ENCODE results near the gene TRAM2.
A peak's percentile ranks its signal among the peaks of the same experiment; 100 is the strongest.

The TRAM2 gene

DNA sequence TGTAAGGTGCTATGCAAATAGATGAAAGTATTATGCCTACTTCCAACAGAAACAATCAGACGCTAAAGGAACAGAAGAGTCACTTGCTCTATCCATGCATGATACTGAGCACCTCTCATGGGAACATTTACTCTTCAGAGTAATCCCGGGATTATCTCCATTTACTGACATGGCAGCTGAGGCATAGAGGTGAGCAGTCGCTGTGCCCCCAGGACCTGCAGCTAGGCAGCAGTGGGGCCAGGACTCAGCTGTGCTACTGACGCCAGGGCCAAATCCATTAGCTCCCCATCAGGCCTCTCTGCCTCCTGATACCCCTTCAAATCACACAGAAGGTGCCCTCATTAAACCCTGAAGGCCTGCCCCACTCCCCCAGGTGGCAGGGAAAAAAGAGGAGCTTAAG lies 51.9 kb downstream of the TRAM2 start:
- peak in 1 of 2 experiments; percentile 14 for DNase-seq

DNA sequence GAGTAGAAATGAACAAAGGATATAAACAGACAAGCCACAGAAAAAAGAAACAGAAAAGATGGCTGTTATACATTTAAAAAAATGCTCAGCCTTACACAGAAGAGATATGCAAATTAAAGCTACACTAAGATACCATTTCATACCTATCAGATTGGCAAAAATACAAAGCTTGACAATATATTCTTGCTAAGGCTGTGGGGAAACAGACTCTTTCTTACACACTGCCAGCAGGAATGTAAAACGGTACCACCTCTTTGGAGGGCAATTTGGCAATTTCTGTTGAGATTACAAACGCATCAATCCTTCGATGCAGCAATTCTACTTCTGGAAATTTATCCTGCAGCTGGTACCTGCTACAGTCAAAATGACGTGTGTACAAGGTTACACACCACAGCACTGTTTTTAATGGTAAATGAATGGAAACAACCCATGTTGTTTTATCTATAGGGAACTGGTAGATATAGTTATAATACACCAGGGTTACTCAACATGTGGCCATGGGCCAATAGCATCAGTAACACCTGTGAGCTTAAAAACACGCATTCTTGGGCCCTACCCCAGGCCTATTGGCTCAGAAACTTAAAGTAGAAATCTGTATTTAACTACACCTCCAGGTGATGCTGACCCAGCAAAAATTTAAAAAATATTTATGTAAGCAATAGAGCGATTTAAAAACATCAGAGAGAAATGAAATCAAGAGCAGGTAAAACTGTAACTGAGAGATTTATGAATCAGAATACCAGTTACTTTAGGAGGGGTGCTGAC lies 53.3 kb downstream of the TRAM2 start:
- peak; percentile 84 to 89 for DNase-seq

DNA sequence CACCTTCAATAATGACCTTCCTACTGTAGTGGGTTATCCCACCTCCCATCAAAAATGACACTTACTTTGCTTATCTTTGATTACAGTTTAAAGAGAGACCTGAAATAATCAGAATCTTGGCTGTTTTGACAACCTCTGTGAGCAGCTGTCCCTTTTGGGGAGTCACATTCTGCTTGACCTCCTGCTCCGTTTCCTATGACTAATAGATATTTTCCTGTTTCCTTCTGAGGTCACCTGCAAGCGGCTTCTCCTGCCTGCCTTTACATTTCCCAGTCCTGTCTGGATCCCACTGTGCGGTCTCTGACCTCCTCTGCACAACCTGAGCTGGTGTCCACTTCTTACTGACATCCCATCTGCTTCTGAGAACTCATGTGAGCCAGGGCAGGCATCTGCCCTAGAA lies 54.2 kb downstream of the TRAM2 start:
- peak in 1 of 2 experiments; percentile 48 for DNase-seq

DNA sequence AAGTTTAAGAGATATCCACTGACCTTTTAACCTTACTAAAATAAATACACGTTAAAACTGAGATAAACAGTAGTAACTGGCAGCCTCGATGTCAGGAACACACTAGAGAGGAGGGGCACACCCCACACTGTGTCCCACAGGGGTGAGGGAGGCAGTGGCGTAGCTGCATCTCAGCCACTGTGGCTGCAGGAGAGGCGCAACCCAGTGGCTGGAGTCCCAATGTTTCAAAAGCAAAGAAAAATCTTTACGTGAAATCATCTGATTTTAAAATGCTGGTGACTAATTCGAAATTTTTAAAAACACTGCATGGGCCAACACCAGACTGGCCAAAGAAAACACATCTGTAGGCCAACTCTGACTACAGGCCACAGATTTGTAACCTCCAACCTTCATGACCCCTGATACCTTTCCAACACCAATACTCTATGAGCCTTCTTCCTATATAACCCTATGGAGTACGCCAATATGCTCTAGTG lies 54.7 kb downstream of the TRAM2 start:
- DNase-seq: no peak

DNA sequence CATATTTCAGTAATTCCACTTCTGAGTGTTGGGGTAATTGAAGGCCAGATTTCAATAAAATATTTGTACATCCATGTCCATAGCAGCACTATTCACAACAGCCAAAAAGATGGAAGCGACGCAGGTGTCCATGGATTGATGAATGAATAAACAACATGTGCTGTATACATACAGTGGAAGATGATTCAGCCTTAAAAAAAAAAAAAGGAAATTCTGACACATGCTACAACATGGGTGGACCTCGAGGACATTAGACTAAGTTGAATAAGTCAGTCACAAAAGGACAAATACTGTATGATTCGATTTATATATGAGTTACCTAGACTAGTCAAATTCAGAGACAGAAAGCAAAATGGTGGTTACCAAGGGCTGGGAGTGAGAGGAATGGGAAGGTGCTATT lies 57.2 kb downstream of the TRAM2 start:
- DNase-seq: no peak

DNA sequence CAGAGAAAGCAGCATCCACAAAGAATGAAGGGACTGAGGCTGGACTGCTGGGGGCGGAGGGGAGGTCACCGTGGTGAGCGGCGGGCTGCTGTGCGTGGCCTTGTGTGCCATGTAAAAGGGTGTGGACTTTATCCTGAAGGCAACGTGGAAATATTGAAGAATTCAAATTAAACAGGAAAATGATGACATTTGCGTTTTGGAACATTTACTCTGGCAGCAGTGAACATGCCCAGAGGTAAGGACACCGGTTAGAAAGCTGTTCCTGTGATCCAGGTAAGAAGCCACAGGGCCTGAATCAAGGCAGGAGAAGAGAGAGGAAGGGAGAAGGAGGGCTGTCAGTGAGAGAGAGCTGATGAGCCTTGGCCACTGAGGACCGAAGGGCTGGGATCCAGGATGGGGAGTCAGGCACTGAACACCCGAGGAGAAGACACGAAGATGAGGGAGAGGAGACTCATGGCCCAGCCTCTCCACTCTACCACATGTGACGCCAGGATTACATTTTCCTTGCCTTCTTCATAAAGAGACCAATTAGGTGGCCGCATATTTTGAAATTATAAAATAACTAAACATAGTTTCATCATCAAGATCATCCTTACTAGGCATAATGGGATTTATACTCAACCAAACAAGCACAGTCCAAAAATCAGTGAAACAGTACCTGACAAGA lies 58.4 kb downstream of the TRAM2 start:
- no peak for DNase-seq

DNA sequence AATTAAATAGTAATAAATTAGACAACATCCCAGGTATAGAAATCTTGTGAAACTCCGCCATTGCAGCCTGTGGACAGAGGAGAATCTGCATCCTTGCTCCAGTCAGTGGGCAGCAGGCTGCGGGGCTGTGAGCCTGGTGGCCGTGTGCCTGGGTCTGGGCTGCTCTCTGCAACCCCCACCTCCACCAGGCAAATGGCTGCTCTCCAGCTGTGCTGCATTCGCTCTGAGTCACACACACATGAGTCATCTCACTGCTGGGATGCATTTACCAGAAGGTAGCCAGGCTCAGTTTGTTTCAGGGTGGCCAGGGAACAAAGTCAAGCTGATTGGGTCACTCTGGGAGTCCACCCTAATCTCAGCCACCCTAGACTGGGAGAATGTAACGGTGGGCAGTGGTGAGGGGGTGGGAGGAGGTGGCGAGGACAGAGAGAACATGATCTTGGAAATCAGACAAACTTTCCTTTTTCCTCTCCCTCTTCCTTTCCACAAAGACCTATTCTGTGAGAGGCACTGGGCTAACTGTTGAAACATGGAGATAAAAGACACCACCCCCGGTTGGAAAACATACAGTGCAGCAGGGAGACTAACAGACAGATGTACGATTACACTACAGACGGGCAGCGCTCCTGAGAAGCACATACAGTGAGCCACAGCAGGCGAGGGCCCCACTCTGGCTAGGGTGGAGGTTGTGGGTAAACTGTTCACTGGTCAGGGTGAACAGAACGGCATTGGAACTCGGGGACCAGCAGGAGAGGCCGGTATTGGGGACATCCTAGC lies 59.2 kb downstream of the TRAM2 start:
- no peak for DNase-seq

DNA sequence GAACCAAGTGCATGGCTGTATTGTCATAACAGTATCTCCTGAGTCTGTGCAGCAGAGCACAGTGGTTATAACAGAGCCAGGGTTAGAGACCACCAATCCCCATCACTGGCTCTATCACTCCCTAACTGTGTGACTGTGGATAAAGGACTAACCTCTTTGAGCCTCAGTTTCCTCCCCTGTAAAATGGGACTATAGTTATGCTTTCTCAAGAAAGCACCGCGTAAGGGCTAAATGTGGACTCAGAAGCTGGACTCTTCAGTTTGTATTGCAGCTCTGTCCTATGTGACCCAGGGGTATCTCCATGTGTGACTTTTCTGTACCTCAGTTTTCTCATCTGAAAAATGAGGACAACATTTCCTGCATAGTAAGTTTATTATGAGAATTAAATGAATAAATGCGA lies 59.9 kb downstream of the TRAM2 start:
- no peak for DNase-seq

DNA sequence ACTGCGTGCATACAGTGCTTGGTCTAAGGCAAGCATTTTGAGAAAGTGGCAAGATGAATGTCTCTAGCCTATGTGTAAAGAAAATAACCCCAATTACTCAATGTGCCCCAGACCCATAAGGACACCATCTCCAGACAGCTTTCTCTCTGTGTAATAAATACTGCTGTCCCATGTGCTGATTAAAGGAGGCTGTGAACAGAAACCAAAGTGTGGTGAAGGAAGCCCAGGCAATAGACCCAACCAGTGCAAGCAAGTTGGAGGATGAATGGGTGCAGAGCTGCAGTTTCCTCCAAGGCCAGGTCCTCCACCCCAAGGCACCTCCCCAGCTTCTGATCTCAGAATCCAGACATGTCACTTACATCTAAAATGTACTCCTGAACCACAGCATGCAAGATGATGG lies 60.6 kb downstream of the TRAM2 start:
- DNase-seq: no peak

DNA sequence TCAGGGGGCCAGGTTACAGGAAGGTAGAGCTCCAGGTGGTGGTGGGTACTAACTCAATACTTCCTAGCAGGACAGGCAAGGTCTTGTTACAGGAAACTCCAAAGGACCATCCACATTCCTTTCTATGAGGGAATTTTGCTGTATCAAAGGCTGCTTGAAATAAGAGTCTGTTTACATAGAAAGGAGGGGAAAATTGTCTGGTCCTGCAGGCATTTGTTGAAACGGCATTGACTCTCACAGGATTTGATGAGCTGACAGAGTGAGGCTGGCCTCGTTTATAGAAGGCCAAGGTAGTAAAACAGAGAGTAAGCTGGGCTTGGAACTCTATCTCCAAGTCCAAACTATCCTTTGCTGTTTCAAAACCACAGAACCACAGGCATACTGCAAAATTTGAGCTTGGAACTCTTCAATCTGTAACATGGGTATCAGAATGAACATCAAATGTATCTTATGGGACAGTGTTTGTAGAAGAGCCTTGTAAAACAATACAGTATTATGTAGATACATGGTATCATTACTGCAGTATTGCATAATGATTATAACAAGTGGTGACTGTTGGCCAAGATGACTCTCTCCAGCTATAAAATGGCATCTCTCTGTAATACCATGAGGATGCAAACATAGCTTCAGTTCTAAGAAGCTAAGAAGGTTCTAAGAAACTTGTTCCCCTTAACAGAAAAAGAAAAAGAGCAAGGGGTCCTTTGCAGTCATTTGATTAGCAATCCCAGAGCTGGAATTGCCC lies 61.5 kb downstream of the TRAM2 start:
- DNase-seq: no peak

DNA sequence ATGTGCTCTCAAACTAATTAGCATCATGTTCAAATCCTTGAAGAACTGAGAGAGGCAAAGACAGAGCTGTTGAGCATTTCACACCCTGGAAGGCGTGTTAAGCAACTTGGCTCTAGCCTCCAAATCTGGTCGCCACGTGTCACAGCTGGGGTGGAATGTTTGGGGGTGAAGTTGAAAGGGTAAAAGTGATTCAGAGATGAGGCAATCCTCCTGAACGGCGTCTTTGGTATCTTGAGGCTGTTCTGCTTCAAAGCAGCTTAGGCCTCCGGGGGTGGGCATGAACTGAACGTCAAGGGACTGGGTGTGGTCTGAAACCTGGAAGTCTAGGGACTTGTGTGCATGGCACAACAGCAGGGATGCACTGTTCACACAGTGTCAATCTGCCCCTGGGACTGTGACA lies 62.3 kb downstream of the TRAM2 start:
- no peak for DNase-seq

DNA sequence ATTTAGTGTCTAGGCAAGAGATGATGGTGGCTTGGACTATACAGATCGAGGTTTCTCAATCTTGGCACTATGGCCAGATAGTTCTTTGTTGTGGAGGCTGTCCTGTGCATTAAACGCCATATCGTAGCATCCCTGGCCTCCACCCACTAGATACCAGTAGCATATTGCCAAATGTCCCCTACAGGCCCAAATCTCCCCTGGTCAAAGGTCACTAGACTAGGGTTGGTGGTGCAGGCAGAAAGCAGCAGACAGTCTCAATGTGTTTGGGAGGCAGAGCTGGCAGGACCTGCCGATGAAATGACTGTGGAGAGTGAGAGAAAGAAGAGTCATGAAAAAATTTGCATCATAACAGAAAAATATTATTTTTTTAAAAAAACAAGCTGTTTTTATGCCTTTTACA lies 63.0 kb downstream of the TRAM2 start:
- DNase-seq: no peak

DNA sequence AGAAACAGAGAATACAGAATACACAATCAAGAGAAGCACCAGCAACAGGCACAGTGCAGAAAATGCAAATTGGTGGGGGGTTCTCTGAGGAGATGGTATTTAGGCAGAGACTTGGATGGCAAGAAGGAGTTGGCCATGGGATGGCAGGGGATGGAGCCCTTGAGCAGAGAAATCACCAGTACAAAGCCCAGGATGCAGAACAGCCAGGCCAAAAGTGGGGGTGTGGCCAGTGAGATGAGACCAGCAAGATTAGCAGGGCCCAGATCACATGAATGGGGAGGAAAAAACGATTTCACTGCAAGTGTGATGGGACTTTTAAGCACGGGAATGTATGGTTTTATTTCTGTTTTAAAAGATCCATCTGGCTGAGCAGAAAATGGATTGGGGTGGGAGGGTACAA lies 63.4 kb downstream of the TRAM2 start:
- no peak for DNase-seq

DNA sequence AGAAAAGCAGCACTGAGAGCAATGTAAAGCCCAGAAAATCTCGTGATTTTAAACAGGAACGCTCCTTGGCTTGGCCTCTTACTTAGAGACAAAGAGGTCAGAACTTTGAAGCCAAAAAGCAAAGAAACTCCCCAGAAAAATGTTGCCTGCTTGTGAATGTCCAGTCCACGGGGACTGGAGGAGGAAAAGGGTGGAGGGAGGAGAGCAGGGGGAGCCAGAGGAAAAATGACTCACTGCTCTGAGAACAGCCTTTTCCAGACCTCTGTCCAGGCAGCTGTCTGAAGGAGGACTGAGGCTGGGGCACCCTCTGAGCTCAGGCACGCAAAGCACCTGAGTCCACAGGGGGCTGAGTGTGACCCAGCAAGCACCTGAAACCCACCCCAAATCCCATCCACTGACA lies 64.7 kb downstream of the TRAM2 start:
- no peak for DNase-seq

DNA sequence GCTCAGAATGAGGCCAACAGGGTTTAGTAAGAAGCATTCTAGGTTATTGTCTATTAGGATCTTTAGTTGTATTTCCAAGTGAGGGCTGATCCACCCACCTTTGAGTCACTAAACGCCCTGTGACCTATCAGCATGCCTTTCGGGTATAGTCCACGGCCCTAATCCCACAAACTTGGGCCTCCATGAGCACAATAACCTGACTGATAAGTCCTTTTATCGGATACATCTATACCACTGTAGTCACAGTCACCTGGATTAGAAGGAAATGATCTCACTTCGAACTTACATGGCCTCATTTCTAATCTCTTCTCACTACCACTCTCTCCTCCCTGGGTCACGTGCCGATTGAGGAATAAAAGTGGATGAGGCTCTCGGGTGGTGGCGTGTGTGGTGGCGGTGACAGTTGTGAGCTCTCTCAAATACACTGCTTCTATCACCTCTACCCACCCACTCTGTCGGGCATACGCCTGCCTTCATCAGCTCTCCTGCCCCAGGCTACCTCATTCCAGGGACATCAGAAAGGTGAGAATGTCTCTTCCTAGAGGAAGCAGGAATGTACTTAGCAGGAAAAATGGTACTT lies 65.2 kb downstream of the TRAM2 start:
- no peak for DNase-seq

DNA sequence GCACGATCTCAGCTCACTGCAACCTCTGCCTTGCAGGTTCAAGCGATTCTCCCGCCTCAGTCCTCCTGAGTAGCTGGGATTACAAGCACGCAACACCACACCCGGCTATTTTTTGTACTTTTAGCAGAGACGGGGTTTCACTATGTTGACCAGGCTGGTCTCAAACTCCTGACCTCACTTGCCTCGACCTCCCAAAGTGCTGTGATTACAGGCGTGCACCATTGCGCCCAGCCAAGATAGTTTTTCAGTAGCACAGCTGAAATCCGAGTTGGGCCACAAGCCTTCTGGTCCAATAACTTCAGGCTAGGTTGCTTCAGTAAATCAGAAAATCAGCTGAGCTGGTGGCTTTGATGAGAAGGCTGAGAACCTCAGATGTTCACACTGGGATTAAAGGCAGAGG lies 65.7 kb downstream of the TRAM2 start:
- no peak for DNase-seq

DNA sequence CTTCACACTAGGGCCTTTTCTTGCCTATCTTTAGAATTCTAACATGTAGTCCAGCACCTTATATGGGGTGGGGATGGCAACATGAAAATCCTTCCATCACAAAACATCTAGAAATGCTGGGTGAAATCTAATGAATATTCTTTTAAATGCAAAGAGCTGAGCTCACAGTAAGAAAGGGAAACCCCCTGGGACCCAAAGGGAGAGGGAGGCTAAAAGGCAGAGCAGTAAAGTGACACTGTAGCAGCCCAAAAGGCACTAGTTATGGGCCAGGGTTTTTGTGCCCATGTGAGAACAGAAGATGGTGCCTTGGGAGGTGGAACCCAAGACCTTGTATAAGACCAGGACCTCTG lies 66.7 kb downstream of the TRAM2 start:
- DNase-seq: peak in 1 of 2 experiments; percentile 15

DNA sequence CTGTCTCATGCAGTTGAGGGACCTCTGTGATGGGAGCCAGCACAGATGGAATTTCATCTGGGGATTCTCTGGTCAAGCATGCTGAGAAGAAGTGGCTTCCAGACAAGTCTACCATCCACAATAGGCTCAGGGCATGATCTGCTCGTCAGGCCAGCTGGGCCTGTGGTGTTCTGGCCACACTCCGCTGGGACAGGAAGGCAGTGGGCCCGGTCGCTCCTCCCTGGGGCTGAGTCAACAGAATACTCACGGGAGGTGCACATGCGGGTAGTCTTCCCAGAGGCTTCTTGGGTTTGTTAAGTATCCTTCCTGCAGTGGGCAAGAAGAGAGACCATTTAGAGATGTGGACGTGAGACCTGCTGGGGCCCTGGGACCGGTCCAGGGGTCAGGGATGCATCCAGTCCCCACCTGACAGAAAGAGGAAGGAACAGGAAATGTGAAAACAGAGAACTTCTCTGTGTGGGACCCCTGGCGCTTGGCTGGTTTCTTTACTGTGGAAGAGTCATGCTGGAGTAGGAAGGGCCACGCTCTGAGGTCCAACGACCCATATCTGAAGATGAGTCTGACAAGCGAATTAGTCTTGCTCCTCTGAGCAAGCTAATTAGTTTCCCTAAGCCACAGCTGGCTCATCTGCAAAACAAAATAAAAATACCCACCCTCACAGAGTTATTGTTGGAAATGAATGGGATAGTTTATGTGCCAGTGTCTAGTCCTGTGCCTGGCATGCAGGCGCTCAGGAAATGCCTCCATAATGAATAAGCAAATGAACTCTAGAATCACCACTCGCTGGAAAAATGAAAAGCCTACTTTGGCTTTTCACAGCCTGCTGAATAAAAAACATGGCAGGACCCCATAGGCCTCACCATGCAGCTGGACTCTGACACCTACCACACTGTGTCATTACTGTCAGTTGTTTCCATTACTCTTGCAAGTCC lies 67.3 kb downstream of the TRAM2 start:
- DNase-seq: peak in 1 of 2 experiments; percentile 16

DNA sequence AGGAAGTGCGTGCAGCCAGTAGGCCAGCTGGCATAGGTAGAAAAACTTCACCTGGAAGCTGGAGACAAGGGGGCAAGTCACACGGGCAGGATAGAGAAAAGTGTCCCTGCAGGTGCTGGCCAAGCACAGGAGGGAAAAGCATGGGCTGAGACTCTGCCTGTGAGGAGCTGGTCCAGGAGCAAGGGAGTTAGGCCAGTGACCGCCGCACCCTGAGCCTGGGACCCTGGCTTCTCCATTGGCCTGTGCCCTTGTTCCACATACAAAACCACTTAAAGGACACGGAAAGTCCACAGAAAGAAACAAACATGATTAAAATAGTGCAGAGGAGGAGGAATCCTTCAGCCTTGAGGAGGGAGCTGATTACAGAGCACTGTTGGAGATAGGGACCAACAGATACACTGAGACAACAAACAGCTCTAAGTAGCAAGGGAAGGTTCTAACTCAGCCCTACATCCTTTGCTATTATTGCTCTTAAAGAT lies 68.6 kb downstream of the TRAM2 start:
- no peak for DNase-seq

DNA sequence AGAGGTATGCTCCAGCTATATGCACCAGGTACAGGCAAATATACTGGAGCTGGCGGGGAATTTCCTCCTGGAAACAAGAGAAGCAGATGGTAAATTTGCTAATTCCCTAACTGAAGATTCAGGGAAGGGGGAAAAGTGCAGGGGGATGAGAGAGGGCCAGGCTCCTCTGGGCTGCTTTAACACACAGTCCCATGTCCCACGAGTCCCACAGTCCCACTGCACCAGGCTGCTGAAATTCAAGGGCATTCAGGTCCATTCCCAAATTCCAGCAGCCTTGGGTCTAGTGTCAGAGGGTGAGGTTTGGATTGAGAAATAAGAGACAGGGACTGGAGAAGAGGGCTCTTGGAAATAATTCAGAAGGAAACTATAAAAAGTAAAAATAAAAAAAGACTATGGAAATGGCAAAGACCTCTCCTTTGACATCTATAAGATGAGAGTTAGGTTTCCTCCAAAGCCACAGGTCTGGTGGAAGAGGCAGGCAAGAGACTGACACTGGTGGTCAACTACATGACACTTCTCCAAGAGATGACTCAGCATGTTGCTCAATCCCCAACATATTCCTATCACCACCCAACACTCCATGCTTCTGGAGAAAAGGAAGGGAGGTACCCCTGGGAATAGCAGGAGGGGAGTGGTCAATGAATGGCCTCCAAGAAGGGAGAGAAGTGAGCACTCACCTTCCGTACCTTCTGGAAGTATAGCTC lies 69.2 kb downstream of the TRAM2 start:
- no peak for DNase-seq

DNA sequence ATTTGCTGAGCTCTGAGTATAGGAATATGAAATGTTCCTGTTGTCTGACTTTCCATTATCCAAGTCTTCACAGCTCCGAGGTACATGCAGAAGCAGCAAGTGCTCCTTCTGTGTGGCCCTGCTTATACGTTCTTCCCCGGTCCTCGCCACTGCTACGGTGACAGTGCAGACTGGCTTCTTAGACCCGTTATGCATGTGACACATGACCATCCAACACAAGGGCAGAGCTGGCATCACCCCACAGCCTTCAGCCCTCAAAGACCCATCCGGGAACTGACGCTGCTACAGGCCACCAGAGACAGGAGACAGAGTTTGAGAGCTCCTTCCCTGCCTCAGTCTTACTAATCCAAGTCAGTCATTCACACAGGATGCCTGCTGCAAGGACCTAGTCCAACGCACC lies 70.4 kb downstream of the TRAM2 start:
- DNase-seq: no peak

Measured in NCI-H526 (cell line).